ENCODE results near the gene CRLF3.
"Not testable (repeated sequence)": the region's sequence is repeated elsewhere in the genome, so short reads cannot be mapped to it uniquely, and the experiment has no call there.

The CRLF3 gene

GRCh38 chr17:30735206-30735605 is 89.3 kb downstream of the CRLF3 start:
- DNase-seq = not testable (repeated sequence)

- not testable (repeated sequence) for DNase-seq
Measured at GRCh38 chr17:30734153-30734552, 90.3 kb downstream of the CRLF3 start.

Data from central memory CD4-positive, alpha-beta T cell (primary cell).